HepG2 (cell line): ENCODE results near the gene ZSCAN21. TPM values are rescaled to one million over a fixed set of nuclear protein-coding genes. Genes with fewer than 3 reads are reported as not detected.

Experiments
- ATF2 ChIP-seq: sonication (generic); formaldehyde crosslinking; IDR thresholded peaks from 2 replicates; pipeline ENCODE4 v1.4.0; 2020; ENCODE audit warnings: missing genetic modification reagents
- BHLHE40 ChIP-seq: IDR thresholded peaks from 2 replicates; pipeline ENCODE4 v1.6.1; 2011; ENCODE audit warnings: low read length, improper control_type of control experiment
- BORCS8-MEF2B ChIP-seq: sonication (generic); formaldehyde crosslinking; IDR thresholded peaks from 2 replicates; pipeline ENCODE4 v1.8.0; 2022; ENCODE audit warnings: mild to moderate bottlenecking, missing genetic modification reagents
- DRAP1 ChIP-seq: IDR thresholded peaks from 2 replicates; pipeline ENCODE4 v1.6.1; 2016; ENCODE audit warnings: missing genetic modification reagents, missing compliant biosample characterization
- ETV6 ChIP-seq: sonication (generic); formaldehyde crosslinking; conservative IDR thresholded peaks from 2 replicates; pipeline ENCODE4 v1.4.0; 2020; ENCODE audit warnings: missing genetic modification reagents
- GMEB2 ChIP-seq: IDR thresholded peaks from 2 replicates; pipeline ENCODE4 v1.6.1; 2016; ENCODE audit warnings: missing biosample characterization, missing genetic modification reagents, low read depth
- KDM5A ChIP-seq: fragments of 200-600 bp; sonication (generic); IDR thresholded peaks from 2 replicates; pipeline ENCODE4 v1.7.0; 2018; ENCODE audit warnings: antibody characterized with exemption, mild to moderate bottlenecking, low read length, borderline replicate concordance
- KLF9 ChIP-seq: IDR thresholded peaks from 2 replicates; pipeline ENCODE4 v1.6.1; 2016; ENCODE audit warnings: low read depth
- MBD4 ChIP-seq: IDR thresholded peaks from 2 replicates; pipeline ENCODE4 v1.6.1; 2012; ENCODE audit warnings: low read length, inconsistent platforms, borderline replicate concordance
- NPAS2 ChIP-seq: sonication (generic); formaldehyde crosslinking; IDR thresholded peaks from 2 replicates; pipeline ENCODE4 v1.8.0; 2022; ENCODE audit warnings: mild to moderate bottlenecking, missing genetic modification reagents, borderline replicate concordance
- RBFOX2 ChIP-seq: fragments of 200-400 bp; formaldehyde crosslinking; IDR thresholded peaks from 2 replicates; pipeline ENCODE4 v1.6.1; 2017; ENCODE audit warnings: low read depth, mild to moderate bottlenecking, low read length
- RFXAP ChIP-seq: sonication (generic); formaldehyde crosslinking; IDR thresholded peaks from 2 replicates; pipeline ENCODE4 v1.4.0; 2020; ENCODE audit warnings: missing genetic modification reagents, borderline replicate concordance
- SYNCRIP ChIP-seq: fragments of 200-400 bp; formaldehyde crosslinking; IDR thresholded peaks from 2 replicates; pipeline ENCODE4 v1.6.1; 2018; ENCODE audit warnings: mild to moderate bottlenecking, low read depth, low read length; ENCODE audit not compliant: insufficient read depth
- ZBTB46 ChIP-seq: sonication (generic); formaldehyde crosslinking; IDR thresholded peaks from 2 replicates; pipeline ENCODE4 v1.4.0; 2020; ENCODE audit warnings: mild to moderate bottlenecking, missing genetic modification reagents, borderline replicate concordance
- ZFYVE20 ChIP-seq: sonication (generic); formaldehyde crosslinking; IDR thresholded peaks from 2 replicates; pipeline ENCODE4 v1.8.0; 2023; ENCODE audit warnings: low read depth, mild to moderate bottlenecking, moderate library complexity, missing genetic modification reagents, borderline replicate concordance
- ZNF276 ChIP-seq: sonication (generic); formaldehyde crosslinking; IDR thresholded peaks from 2 replicates; pipeline ENCODE4 v1.4.0; 2020; ENCODE audit warnings: mild to moderate bottlenecking, low read depth, missing genetic modification reagents
- ZNF335 ChIP-seq: sonication (generic); formaldehyde crosslinking; IDR thresholded peaks from 2 replicates; pipeline ENCODE4 v1.4.0; 2020; ENCODE audit warnings: missing genetic modification reagents
- ZNF484 ChIP-seq: sonication (generic); formaldehyde crosslinking; IDR thresholded peaks from 2 replicates; pipeline ENCODE4 v1.5.1; 2020; ENCODE audit warnings: mild to moderate bottlenecking, low read depth, missing genetic modification reagents, borderline replicate concordance
- ZNF510 ChIP-seq: sonication (generic); formaldehyde crosslinking; IDR thresholded peaks from 2 replicates; pipeline ENCODE4 v1.4.0; 2020; ENCODE audit warnings: low read depth, mild to moderate bottlenecking, missing genetic modification reagents
- ZNF749 ChIP-seq: sonication (generic); formaldehyde crosslinking; IDR thresholded peaks from 2 replicates; pipeline ENCODE4 v1.8.0; 2022; ENCODE audit warnings: mild to moderate bottlenecking, missing genetic modification reagents, moderate library complexity, borderline replicate concordance
- ZNF879 ChIP-seq: sonication (generic); formaldehyde crosslinking; IDR thresholded peaks from 2 replicates; pipeline ENCODE4 v1.8.1; 2023; ENCODE audit warnings: missing genetic modification reagents
- polyA plus RNA-seq, 8 experiments: library from polyadenylated mRNA; depleted of rRNA in 3 of 8; stranded (reverse) in 7 of 8; unstranded in 1 of 8; fragments of >200 nt; fragmentation: Illumina TruSeq in 4 of 8; extraction: Trizol in 4 of 8; gene quantifications; 2 replicates each; pipeline versions ENCODE4 v1.2.1 to v1.2.3, GENCODE V29; 2011 to 2016; ENCODE audit warnings: low read depth in 4 of 8, missing spikeins in 1 of 8, mixed read lengths in 1 of 8; ENCODE audit not compliant: insufficient read depth in 1 of 8
- total RNA-seq, 5 experiments: library from RNA; depleted of rRNA; stranded (reverse); fragments of >200 nt; fragmentation: Illumina TruSeq; extraction: Trizol; gene quantifications; 2 replicates each; pipeline ENCODE4 v1.2.3, GENCODE V29; 2016; ENCODE audit warnings: low read depth in 1 of 5

The ZSCAN21 gene
- total and polyA plus RNA-seq, 2 of the 13 experiments (the other 11 are each of a cell fraction or from before 2014, with no cell fraction given), result 7.0 to 10.0 TPM

- TF ChIP-seq ATF2 (CRISPR knock-in tag), result peak; percentile 53; the same call in 1 of the 2 replicates
- TF ChIP-seq NPAS2 (CRISPR knock-in tag), result 0 out of 2 replicates have a peak, but pooled peaks have one; percentile 75
- peak; percentile 87; the same call in 1 of the 2 replicates for TF ChIP-seq ZNF276 (CRISPR knock-in tag)
- TF ChIP-seq DRAP1 (CRISPR knock-in tag), result peak; percentile 83
- peak; percentile 91; the same call in 1 of the 2 replicates for TF ChIP-seq ZNF879
- no peak; the same call in 1 of the 2 replicates for TF ChIP-seq RFXAP (CRISPR knock-in tag)
- TF ChIP-seq RBFOX2, result peak; percentile 98
- no peak for TF ChIP-seq KLF9 (CRISPR knock-in tag)
- TF ChIP-seq GMEB2, result peak; percentile 63
- TF ChIP-seq ZNF484, result peak; percentile 68; the same call in 1 of the 2 replicates
- TF ChIP-seq ZBTB46 (CRISPR knock-in tag), result peak; percentile 90
- TF ChIP-seq ZNF510 (CRISPR knock-in tag), result peak; percentile 84; the same call in 1 of the 2 replicates
- no peak for TF ChIP-seq ZNF335 (CRISPR knock-in tag)
- TF ChIP-seq SYNCRIP, result no peak
- TF ChIP-seq BORCS8-MEF2B, result peak; percentile 97
- 0 out of 2 replicates have a peak, but pooled peaks have one; percentile 32 for TF ChIP-seq BHLHE40
- TF ChIP-seq ZNF749 (CRISPR knock-in tag), result peak; percentile 99
- peak; percentile 85 for TF ChIP-seq KDM5A
- peak; percentile 66; the same call in 1 of the 2 replicates for TF ChIP-seq ETV6
- peak; percentile 78; the same call in 1 of the 2 replicates for TF ChIP-seq ZFYVE20 (CRISPR knock-in tag)
- no peak for TF ChIP-seq MBD4
Observed at GRCh38 chr7:100088621-100089457, 39.3 kb downstream of the ZSCAN21 start, which contains the start of gene COPS6 (continued).
